Endothelial cell of umbilical vein (primary cell): ENCODE measurements around the gene OBP2B. TPM values are rescaled to one million over a fixed set of nuclear protein-coding genes. Genes with fewer than 3 reads are reported as not detected.

Experiments used
- BruUV-seq: library from RNA; stranded (reverse); fragments of 400-500 nt; replicated peaks from 2 replicates; lab custom pipeline; 2021; lab: Mats Ljungman, UMichigan
- CTCF ChIA-PET: fragments of 300-600, 350-600 bp; sonication (Branson Sonifier 250); formaldehyde crosslinking; loops from one replicate; lab custom pipeline; 2021; ENCODE audit warnings: antibody characterized with exemption, inconsistent platforms; lab: Charles Lee
- POLR2A ChIA-PET: fragments of 300-600, 350-600 bp; sonication (Branson Sonifier 250); formaldehyde crosslinking; loops from one replicate; lab custom pipeline; 2021; ENCODE audit warnings: antibody characterized with exemption, inconsistent platforms; lab: Charles Lee
- DNase-seq: peaks from one replicate; pipeline ENCODE4 v3.0.0-alpha.2; 2011; ENCODE audit warnings: low read depth, low spot score
- FAIRE-seq: peaks from 2 replicates; lab custom pipeline; 2011; peaks lifted over from hg19 to GRCh38; lab: Jason Lieb, UNC
- H2AFZ ChIP-seq: 2 replicates; pipeline ENCODE4 v1.6.0; 2012; ENCODE audit warnings: low read depth, low read length, control low read depth, inconsistent platforms
- H3K27ac ChIP-seq: 2 replicates; pipeline ENCODE4 v1.5.1; 2011; ENCODE audit warnings: low read depth, mild to moderate bottlenecking, control low read depth, low read length, moderate library complexity; ENCODE audit not compliant: insufficient read depth
- H3K27me3 ChIP-seq, 2 experiments: 2 replicates each; pipeline versions ENCODE4 v1.6.0 to v1.6.1; 2011; ENCODE audit warnings: low read length in 2 of 2, mixed read lengths in 1 of 2; ENCODE audit not compliant: control insufficient read depth in 2 of 2, insufficient read depth in 2 of 2
- H3K36me3 ChIP-seq, 2 experiments: 2 replicates in 1 of 2; 3 replicates in 1 of 2; pipeline ENCODE4 v1.5.1; 2011; ENCODE audit warnings: low read length in 2 of 2, mild to moderate bottlenecking in 1 of 2, moderate library complexity in 1 of 2; ENCODE audit not compliant: control insufficient read depth in 2 of 2, insufficient read depth in 2 of 2; ENCODE audit errors: extremely low read depth in 1 of 2
- H3K4me1 ChIP-seq: 3 replicates; pipeline ENCODE4 v1.5.1; 2011; ENCODE audit warnings: mild to moderate bottlenecking, low read length; ENCODE audit not compliant: control insufficient read depth, insufficient read depth; ENCODE audit errors: extremely low read depth
- H3K4me2 ChIP-seq: 2 replicates; pipeline ENCODE4 v1.6.1; 2011; ENCODE audit warnings: low read length, control low read depth, mixed read lengths; ENCODE audit not compliant: insufficient read depth
- H3K4me3 ChIP-seq, 3 experiments: fragments of 200-600 bp in 1 of 3; sonication (generic), shearing (Covaris generic) in 1 of 3; replicated peaks in 1 of 3; 2 replicates each; pipeline ENCODE4 v1.5.1; 2011 to 2016; ENCODE audit warnings: control low read depth in 3 of 3, low read length in 3 of 3, mild to moderate bottlenecking in 2 of 3, inconsistent platforms in 1 of 3, low read depth in 1 of 3, moderate library complexity in 1 of 3; ENCODE audit not compliant: insufficient read depth in 1 of 3
- H3K79me2 ChIP-seq: 2 replicates; pipeline ENCODE4 v1.6.0; 2012; ENCODE audit warnings: low read length, inconsistent platforms; ENCODE audit not compliant: control insufficient read depth, insufficient read depth
- H3K9ac ChIP-seq: replicated peaks from 2 replicates; pipeline ENCODE3; 2011; ENCODE audit warnings: low read length, control low read depth; ENCODE audit not compliant: insufficient read depth; ENCODE audit errors: extremely low read depth
- H3K9me1 ChIP-seq: replicated peaks from 3 replicates; pipeline ENCODE4 v1.6.0; 2011; ENCODE audit warnings: mild to moderate bottlenecking, low read length; ENCODE audit not compliant: control insufficient read depth, insufficient read depth; ENCODE audit errors: extremely low read depth
- H3K9me3 ChIP-seq: replicated peaks from 2 replicates; pipeline ENCODE4 v1.5.1; 2012; ENCODE audit warnings: low read length, inconsistent platforms; ENCODE audit not compliant: control insufficient read depth, insufficient read depth
- H4K20me1 ChIP-seq: replicated peaks from 2 replicates; pipeline ENCODE3; 2011; ENCODE audit warnings: mild to moderate bottlenecking, low read length; ENCODE audit not compliant: control insufficient read depth, insufficient read depth; ENCODE audit errors: extremely low read depth
- CTCF ChIP-seq, 2 donors: IDR thresholded peaks; 1 replicate in 1 of 2; 2 replicates in 1 of 2; pipeline ENCODE4 v1.5.1; 2011; ENCODE audit warnings: low read length in 2 of 2, mild to moderate bottlenecking in 2 of 2, moderate library complexity in 2 of 2, control low read depth in 1 of 2, inconsistent platforms in 1 of 2, low read depth in 1 of 2; ENCODE audit not compliant: insufficient read depth in 1 of 2; ENCODE audit errors: extremely low read depth in 1 of 2
- EZH2 ChIP-seq: IDR thresholded peaks from 2 replicates; pipeline ENCODE4 v1.6.1; 2012; ENCODE audit warnings: borderline replicate concordance, low read depth, mild to moderate bottlenecking, moderate library complexity, low read length, inconsistent platforms; ENCODE audit not compliant: severe bottlenecking
- FOS ChIP-seq: IDR thresholded peaks from 2 replicates; pipeline ENCODE4 v1.6.1; 2011; ENCODE audit warnings: mild to moderate bottlenecking, low read length, moderate library complexity, borderline replicate concordance; ENCODE audit not compliant: insufficient read depth
- GATA2 ChIP-seq: IDR thresholded peaks from 2 replicates; pipeline ENCODE4 v1.7.0; 2011; ENCODE audit warnings: low read depth, mild to moderate bottlenecking, moderate library complexity, mixed read lengths, low read length; ENCODE audit not compliant: insufficient read length, insufficient read depth
- JUN ChIP-seq: IDR thresholded peaks from 2 replicates; pipeline ENCODE4 v1.6.1; 2011; ENCODE audit warnings: borderline replicate concordance, low read depth; ENCODE audit not compliant: insufficient read length, insufficient read depth
- MAX ChIP-seq: IDR thresholded peaks from 2 replicates; pipeline ENCODE4 v1.6.1; 2011; ENCODE audit not compliant: insufficient read depth, insufficient read length
- MYC ChIP-seq: IDR thresholded peaks from one replicate; pipeline ENCODE4 v1.6.1; 2011; ENCODE audit warnings: mild to moderate bottlenecking, low read depth, low read length
- POLR2A ChIP-seq: IDR thresholded peaks from 2 replicates; pipeline ENCODE4 v1.6.1; 2012; ENCODE audit warnings: low read depth, mild to moderate bottlenecking, control low read depth, low read length
- POLR2AphosphoS5 ChIP-seq: IDR thresholded peaks from 2 replicates; pipeline ENCODE4 v1.6.1; 2012; ENCODE audit warnings: low read depth, mild to moderate bottlenecking, control low read depth, low read length, moderate library complexity; ENCODE audit not compliant: insufficient read depth
- dilution Hi-C: fragments of 300-500 bp; cut with MboI; formaldehyde crosslinking; loops from one replicate; pipeline ENCODE4 v1.15.0; 2019; ENCODE audit warnings: low sequenced_read_pairs; ENCODE audit not compliant: extremely low pct_ligation_motif_present
- intact Hi-C: fragments of 100-400 bp; cut with micrococcal nuclease; formaldehyde crosslinking; loops from one replicate; pipeline ENCODE4 v1.10.0; 2022
- polyA plus RNA-seq, 4 experiments: library from polyadenylated mRNA; depleted of rRNA in 3 of 4; stranded (reverse) in 3 of 4; unstranded in 1 of 4; fragments of >200 nt; gene quantifications; 2 replicates each; pipeline versions ENCODE4 v1.2.1 to v1.2.3, GENCODE V29; 2011 to 2012; ENCODE audit warnings: missing spikeins in 1 of 4
- total RNA-seq: library from RNA; stranded (reverse); gene quantifications from 2 replicates; pipeline ENCODE4 v1.2.3, GENCODE V29; 2021

The OBP2B gene
- total and polyA plus RNA-seq, 2 donors (not counting 3 experiments of a cell fraction or from before 2014, with no cell fraction given) = not detected

GRCh38 chr9:133239533-133240090 lies 30.6 kb upstream of the OBP2B start:
- dilution Hi-C loops (no loop called here), intact Hi-C loops (loop anchor here (1.0 to 2.0 kb wide), 3 partner anchors 53 to 247 kb away; no protein-coding TSS in a partner anchor)
- peaks cover 2 to 6% of the 10 kb centered on the region in 2 experiments for H3K27me3 ChIP-seq
- TF ChIP-seq MYC (no peak), MAX (no peak), JUN (no peak), POLR2AphosphoS5 (no peak), FOS (no peak), EZH2 (no peak), GATA2 (no peak), POLR2A (no peak), CTCF (IDR thresholded peaks at IDR 0.05; ENCODE audit: extremely low read depth in 1 of 2, insufficient read depth in 1 of 2, low read depth in 1 of 2, low read length in 2 of 2) (no peak)
- H3K4me3 ChIP-seq = no peak overlapping the region
- FAIRE-seq (no peak), DNase-seq (no peak)
- H3K4me2 ChIP-seq = no peak overlapping the region
- ChIA-PET POLR2A (no interaction called here), CTCF (interaction anchor here (1.0 to 4.4 kb wide), 12 partner anchors 9 to 247 kb away, joined by 3 to 42 read pairs (median 6); no protein-coding TSS in a partner anchor)
- BruUV-seq = no TSS peak
- H3K27ac ChIP-seq = no peak overlapping the region
- H3K4me1 ChIP-seq = peaks cover 16% of the 10 kb centered on the region
- H4K20me1 ChIP-seq = no peaks in the 10 kb centered on the region
- H3K36me3 ChIP-seq = no peaks in the 10 kb centered on the region
- H3K9ac ChIP-seq = no peak overlapping the region
- no peak overlapping the region for H2AFZ ChIP-seq
- no peaks in the 10 kb centered on the region for H3K9me3 ChIP-seq
- no peaks in the 10 kb centered on the region for H3K9me1 ChIP-seq
- no peaks in the 10 kb centered on the region for H3K79me2 ChIP-seq
